ENCODE results near the gene PCSK5.

- no peak for TF ChIP-seq CTCF (IDR thresholded peaks at IDR 0.05; ENCODE audit: extremely low read depth in 1 of 2, insufficient read depth in 1 of 2, low read depth in 1 of 2, low read length in 2 of 2)
- no peak for TF ChIP-seq POLR2A (IDR thresholded peaks at IDR 0.05; ENCODE audit: low read depth, low read length)
- no peak for TF ChIP-seq POLR2AphosphoS5 (IDR thresholded peaks at IDR 0.05; ENCODE audit: insufficient read depth, low read depth, low read length)
- no peak for TF ChIP-seq EZH2 (IDR thresholded peaks at IDR 0.05; ENCODE audit: borderline replicate concordance, low read depth, low read length, severe bottlenecking)
- no peak for TF ChIP-seq MAX (IDR thresholded peaks at IDR 0.05; ENCODE audit: insufficient read depth, insufficient read length)
- no peak for TF ChIP-seq FOS (IDR thresholded peaks at IDR 0.05; ENCODE audit: borderline replicate concordance, insufficient read depth, low read length)
Measured at GRCh38 chr9:75967556-75967955, 77.1 kb downstream of the PCSK5 start.
